ENCODE measurements around the gene TAS2R19. TPM values are rescaled to one million over a fixed set of nuclear protein-coding genes. Genes with fewer than 3 reads are reported as not detected.
"Not testable (repeated sequence)": the region's sequence is repeated elsewhere in the genome, so short reads cannot be mapped to it uniquely, and the experiment has no call there.

TAS2R19 gene, protein sequence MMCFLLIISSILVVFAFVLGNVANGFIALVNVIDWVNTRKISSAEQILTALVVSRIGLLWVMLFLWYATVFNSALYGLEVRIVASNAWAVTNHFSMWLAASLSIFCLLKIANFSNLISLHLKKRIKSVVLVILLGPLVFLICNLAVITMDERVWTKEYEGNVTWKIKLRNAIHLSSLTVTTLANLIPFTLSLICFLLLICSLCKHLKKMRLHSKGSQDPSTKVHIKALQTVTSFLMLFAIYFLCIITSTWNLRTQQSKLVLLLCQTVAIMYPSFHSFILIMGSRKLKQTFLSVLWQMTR
- 0.34 and 1.9 TPM in 2 replicates for total RNA-seq (2014; rRNA removed; shearing (Covaris generic))

DNA sequence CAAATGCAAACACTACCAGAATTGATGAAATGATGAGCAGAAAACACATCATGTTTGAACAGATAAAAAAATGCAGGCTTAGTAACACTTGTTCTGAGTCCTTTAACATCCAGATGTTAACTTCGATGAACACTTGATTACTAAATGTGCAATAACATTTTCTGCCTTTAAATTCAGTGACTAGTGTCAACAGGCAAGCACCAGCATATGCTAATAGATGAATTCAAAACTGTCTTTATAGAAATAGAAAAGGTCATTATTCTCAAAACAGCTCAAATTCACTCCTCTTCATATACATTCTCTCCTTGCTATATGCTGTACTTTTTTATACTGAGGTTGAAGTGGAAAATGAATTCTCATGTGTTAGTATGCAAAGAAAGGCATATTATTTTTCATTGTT, at the start of gene TAS2R19:
Gene TAS2R19, minus strand, starts transcription at position 101 of the 400 bp plus-strand sequence. Its CDS starts 49 bp downstream, at position 52.
- DNase-seq (ENCODE audit: low read depth in 1 of 2, low spot score in 2 of 2) = no peak
- H3K27me3 ChIP-seq (replicated peaks) = no peaks in the 10 kb centered on the region
- no peaks in the 10 kb centered on the region for H3K4me1 ChIP-seq (replicated peaks)
- no peaks in the 10 kb centered on the region for H3K36me3 ChIP-seq
- H3K27ac ChIP-seq = no peak within 1 kb of the TSS
- H3K4me3 ChIP-seq = no peak within 1 kb of the TSS
- no peaks in the 10 kb centered on the region for H3K9me3 ChIP-seq (replicated peaks)

DNA sequence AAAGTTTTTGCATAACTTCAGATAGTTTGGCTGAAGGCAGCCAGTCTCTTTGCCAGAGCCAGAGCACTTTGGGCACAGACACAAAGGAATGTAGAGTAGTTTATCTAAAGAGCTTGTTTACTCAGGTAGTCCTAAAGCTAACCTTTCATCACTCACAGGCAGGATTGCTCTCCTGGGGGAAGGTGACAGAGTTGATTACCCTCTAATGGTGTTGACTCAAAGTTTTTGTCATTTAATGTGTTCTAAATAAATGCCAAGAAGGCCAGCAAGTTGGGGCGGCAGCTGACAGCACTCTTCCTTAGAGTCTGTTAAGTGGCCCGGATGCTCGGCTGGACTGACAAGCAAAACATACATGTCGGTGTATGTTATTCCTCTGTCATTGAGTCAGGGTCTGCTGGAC, 49.0 kb upstream of the TAS2R19 start:
- no peak overlapping the region for H3K27ac ChIP-seq
- H3K9me3 ChIP-seq (replicated peaks) = no peaks in the 10 kb centered on the region
- DNase-seq (ENCODE audit: low read depth in 1 of 2, low spot score in 2 of 2) = no peak
- H3K36me3 ChIP-seq = no peaks in the 10 kb centered on the region
- no peak overlapping the region for H3K4me3 ChIP-seq
- H3K4me1 ChIP-seq (replicated peaks) = no peaks in the 10 kb centered on the region
- no peaks in the 10 kb centered on the region for H3K27me3 ChIP-seq (replicated peaks)

DNA sequence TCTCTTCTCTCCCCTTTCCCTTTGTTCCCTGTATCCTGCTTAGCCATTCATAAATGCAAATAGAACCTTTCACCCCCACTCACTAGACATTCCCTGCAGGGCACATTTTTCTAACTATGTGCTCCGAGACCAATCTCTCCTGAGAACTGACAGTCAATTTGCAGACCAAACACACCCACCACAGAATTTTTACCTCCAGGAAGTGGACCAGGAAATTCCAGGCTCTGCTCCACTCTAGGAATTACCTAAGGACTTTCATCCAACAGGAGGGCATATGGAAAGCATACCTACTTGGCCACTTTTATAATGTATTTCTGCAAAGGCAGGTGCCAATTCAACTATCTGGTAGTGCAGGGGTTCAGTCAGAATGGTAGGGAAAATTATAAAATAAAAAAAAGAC, 48.6 kb upstream of the TAS2R19 start:
- no peak overlapping the region for H3K27ac ChIP-seq
- H3K4me3 ChIP-seq = no peak overlapping the region
- no peaks in the 10 kb centered on the region for H3K27me3 ChIP-seq (replicated peaks)
- H3K36me3 ChIP-seq = no peaks in the 10 kb centered on the region
- H3K4me1 ChIP-seq (replicated peaks) = no peaks in the 10 kb centered on the region
- no peak for DNase-seq (ENCODE audit: low read depth in 1 of 2, low spot score in 2 of 2)
- no peaks in the 10 kb centered on the region for H3K9me3 ChIP-seq (replicated peaks)

DNA sequence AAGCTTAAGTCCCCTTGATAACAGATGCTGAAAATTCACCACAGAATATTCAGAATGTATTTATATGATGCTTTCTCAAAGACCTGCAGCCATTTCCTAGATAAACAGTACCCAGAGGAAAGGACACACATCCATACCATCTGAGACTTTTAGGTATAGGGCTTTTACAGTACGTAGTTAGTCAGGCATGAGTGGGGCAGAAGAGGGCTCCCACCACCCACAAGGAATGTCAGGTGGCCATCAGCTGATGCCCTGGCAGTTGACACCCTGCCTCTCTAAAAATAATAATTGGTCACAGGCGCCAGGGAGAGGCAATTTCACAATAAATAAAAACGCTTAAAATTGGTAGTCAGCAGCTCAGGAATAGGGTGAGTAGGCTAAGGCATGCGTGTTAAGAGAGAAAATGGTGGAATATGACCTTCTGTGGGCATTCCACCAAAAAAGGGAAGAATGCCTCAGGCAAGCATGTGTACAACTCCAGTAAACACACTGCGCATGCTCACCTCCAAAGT, 47.5 kb upstream of the TAS2R19 start:
- H3K36me3 ChIP-seq = no peaks in the 10 kb centered on the region
- H3K4me3 ChIP-seq = no peak overlapping the region
- no peaks in the 10 kb centered on the region for H3K27me3 ChIP-seq (replicated peaks)
- no peak overlapping the region for H3K27ac ChIP-seq
- H3K9me3 ChIP-seq (replicated peaks) = no peaks in the 10 kb centered on the region
- DNase-seq (ENCODE audit: low read depth in 1 of 2, low spot score in 2 of 2) = no peak
- no peaks in the 10 kb centered on the region for H3K4me1 ChIP-seq (replicated peaks)

DNA sequence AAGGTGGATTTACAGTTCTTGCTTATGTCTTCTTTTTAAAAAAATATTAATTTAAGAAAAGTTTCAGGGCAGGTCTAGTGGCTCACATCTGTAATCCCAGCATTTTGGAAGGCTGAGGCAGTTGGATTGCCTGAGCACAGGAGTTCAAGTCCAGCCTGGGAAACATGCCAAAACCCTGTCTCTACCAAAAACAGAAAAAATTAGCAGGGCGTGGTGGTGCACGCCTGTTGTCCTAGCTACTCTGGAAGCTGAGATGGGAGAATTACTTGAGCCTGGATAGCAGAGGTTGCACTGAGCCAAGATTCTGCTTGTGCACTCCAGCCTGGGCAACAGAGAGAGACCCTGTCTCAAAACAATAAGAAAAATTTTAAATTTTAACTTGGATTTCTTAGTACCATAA, 45.1 kb upstream of the TAS2R19 start:
- H3K9me3 ChIP-seq (replicated peaks) = no peaks in the 10 kb centered on the region
- no peaks in the 10 kb centered on the region for H3K36me3 ChIP-seq
- no peak overlapping the region for H3K27ac ChIP-seq
- no peak for DNase-seq (ENCODE audit: low read depth in 1 of 2, low spot score in 2 of 2)
- H3K4me1 ChIP-seq (replicated peaks) = no peaks in the 10 kb centered on the region
- no peaks in the 10 kb centered on the region for H3K27me3 ChIP-seq (replicated peaks)
- H3K4me3 ChIP-seq = no peak overlapping the region

DNA sequence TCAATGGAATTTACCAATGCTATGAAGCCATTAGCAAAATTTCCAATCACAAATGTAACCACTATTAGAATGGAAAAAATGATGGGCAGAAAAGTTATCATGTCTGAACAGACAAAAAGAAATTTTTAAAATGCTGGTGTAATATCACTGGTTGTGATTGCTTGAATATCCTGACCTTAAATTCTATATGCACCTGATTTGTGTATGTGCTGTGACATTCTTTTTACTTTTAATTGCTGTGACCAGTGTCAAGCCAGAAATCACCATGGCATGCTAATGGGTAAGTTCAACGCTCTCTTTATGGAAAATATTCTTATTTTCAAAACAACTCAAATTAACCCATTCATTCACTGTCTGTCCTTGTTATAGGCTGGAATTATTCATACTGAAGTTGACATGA, 39.8 kb upstream of the TAS2R19 start, which contains the start of gene TAS2R46:
Gene TAS2R46, minus strand, starts transcription at position 101 of the 400 bp plus-strand sequence. Its CDS starts 0 bp downstream, at position 101.
- H3K27ac ChIP-seq; H3K4me3 ChIP-seq; H3K27me3 ChIP-seq (replicated peaks); DNase-seq (ENCODE audit: low read depth in 1 of 2, low spot score in 2 of 2); H3K9me3 ChIP-seq (replicated peaks); H3K4me1 ChIP-seq (replicated peaks); H3K36me3 ChIP-seq: not testable (repeated sequence)

DNA sequence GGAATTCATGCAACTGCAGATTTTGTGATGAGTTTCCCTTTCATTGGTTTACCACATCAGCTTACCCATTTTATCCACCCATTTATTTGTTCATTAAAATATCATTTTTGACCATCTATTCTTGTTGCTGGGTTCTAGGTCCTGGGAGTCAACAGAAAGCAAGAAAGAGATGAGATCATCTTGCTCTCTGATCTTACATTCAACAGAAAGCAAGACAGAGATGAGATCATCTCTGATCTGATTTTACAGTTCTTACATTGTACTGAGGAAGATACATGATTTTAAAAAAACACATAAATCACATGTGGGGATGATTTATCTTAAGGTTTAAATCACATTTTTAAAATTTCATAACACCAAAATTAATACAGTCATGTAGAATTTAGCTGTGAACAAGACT, 37.4 kb upstream of the TAS2R19 start:
- Histone ChIP-seq H3K9me3 (replicated peaks) (no peaks in the 10 kb centered on the region), H3K27me3 (replicated peaks) (no peaks in the 10 kb centered on the region), H3K27ac (no peak overlapping the region), H3K4me1 (replicated peaks) (no peaks in the 10 kb centered on the region), H3K4me3 (no peak overlapping the region), H3K36me3 (no peaks in the 10 kb centered on the region)
- no peak for DNase-seq (ENCODE audit: low read depth in 1 of 2, low spot score in 2 of 2)

DNA sequence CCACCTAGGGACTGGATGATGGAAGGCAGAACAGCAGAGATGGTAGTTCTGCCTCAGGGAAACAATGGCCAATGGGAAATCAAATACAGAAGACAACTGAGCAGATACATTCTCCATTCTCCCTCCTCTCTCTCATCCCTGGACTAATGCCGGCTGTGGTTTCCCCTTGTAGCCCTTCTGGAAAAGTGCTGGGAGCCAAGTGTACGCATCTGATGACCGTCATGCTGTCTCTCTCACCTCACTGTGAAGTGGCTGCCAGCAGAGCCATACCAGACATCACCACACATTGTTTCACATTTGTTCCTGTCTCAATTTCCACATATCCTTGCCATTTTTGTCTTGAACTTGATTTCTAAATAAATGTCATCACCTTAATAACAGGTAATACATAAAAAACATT, 36.6 kb upstream of the TAS2R19 start:
- Histone ChIP-seq H3K27me3 (replicated peaks) (no peaks in the 10 kb centered on the region), H3K9me3 (replicated peaks) (no peaks in the 10 kb centered on the region), H3K4me3 (no peak overlapping the region), H3K4me1 (replicated peaks) (no peaks in the 10 kb centered on the region), H3K36me3 (no peaks in the 10 kb centered on the region), H3K27ac (no peak overlapping the region)
- DNase-seq (ENCODE audit: low read depth in 1 of 2, low spot score in 2 of 2) = no peak

DNA sequence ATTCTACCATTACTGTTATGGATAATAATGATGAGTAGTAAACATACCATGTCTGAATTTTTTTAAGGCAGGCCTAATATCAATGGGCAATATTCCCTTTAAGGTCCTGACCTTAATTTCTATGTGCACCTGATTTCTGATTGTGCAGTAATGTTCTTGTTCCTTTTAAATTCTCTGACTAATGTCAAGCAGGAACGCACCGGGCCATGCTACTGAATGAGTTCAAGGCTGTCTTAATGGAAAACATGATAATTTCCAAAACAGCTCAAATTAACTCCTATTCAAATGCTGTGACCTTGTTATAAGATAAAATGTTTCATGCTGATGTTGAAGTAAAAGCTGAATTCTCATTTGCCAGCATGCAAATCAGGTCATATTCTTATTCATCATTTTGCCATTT, 32.9 kb upstream of the TAS2R19 start:
- Histone ChIP-seq H3K4me3 (no peak overlapping the region), H3K36me3 (peaks cover 5% of the 10 kb centered on the region; the same call in 1 of the 2 replicates), H3K27ac (no peak overlapping the region), H3K9me3 (replicated peaks) (no peaks in the 10 kb centered on the region), H3K4me1 (replicated peaks) (no peaks in the 10 kb centered on the region), H3K27me3 (replicated peaks) (no peaks in the 10 kb centered on the region)
- no peak for DNase-seq (ENCODE audit: low read depth in 1 of 2, low spot score in 2 of 2)

DNA sequence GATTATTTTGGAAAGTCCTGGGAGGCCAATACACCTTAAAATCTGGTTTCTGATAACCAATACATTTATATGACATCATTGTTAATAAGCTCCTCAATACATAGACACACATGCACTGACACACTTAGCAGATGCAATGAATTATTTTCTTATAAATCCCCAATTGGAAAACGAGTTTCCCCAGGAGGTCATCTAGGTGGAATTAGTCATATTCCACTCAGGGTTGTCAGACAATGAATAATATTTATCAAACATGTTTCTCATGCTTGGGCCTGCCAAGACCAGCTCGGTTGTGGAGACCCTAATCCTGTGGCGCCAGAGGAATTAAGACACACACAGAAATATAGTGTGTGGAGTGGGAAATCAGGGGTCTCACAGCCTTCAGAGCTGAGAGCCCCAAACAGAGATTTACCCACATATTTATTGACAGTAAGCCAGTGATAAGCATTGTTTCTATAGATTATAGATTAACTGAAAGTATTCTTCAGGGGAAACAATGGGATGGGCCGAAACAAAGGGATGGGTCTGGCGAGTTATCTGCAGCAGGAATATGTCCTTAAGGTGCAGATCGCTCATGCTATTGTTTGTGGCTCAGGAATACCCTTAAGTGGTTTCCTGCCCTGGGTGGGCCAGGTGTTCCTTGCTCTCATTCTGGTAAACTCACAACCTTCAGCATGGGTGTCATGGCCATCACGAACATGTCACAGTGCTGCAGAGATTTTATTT, 27.5 kb upstream of the TAS2R19 start:
- H3K36me3 ChIP-seq = peaks cover 10% of the 10 kb centered on the region
- H3K27ac ChIP-seq; H3K27me3 ChIP-seq (replicated peaks): not testable (repeated sequence)

DNA sequence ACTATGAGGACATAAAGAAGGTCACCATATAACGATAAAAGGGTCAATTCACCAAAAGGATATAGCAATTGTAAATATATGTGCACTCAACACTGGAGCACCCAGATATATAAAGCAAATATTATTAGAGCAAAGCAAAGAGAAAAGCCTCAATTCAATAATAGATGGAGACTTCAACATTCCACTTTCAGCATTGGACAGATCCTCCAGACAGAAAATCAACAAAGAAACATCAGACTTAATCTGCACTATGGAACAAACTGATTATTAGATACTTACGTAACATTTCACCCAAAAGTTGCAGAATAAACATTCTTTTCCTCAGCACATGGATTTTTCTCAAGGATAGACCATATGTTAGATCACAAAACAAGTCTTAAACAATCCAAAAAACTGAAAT, 18.9 kb upstream of the TAS2R19 start:
- not testable (repeated sequence) for H3K27me3 ChIP-seq (replicated peaks); DNase-seq (ENCODE audit: low read depth in 1 of 2, low spot score in 2 of 2); H3K4me3 ChIP-seq; H3K4me1 ChIP-seq (replicated peaks); H3K36me3 ChIP-seq; H3K9me3 ChIP-seq (replicated peaks); H3K27ac ChIP-seq

More for the DNA sequence above, 27.5 kb upstream of the TAS2R19 start:
- H3K4me1 ChIP-seq (replicated peaks); H3K4me3 ChIP-seq; H3K9me3 ChIP-seq (replicated peaks); DNase-seq (ENCODE audit: low read depth in 1 of 2, low spot score in 2 of 2): not testable (repeated sequence)

DNA sequence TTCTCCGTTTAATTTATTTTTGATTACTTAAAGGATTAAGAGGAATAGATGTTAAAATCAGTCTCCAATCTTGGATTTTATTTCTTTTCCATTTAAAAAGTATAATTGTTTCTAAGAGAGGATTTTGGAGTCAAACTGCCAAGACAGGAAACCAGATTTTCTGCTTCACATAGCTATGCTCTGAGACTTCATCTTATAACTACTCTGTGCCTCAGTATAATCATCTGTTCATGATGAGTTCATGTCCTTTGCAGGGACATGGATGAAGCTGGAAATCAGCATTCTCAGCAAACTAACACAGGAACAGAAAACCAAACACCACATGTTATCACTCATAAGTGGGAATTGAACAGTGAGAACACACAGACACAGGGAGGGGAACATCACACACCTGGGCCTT, 17.7 kb upstream of the TAS2R19 start:
- H3K27ac ChIP-seq = no peak overlapping the region
- H3K4me1 ChIP-seq (replicated peaks) = no peaks in the 10 kb centered on the region
- peaks cover 8% of the 10 kb centered on the region for H3K36me3 ChIP-seq
- no peaks in the 10 kb centered on the region for H3K9me3 ChIP-seq (replicated peaks)
- no peak overlapping the region for H3K4me3 ChIP-seq
- DNase-seq (ENCODE audit: low read depth in 1 of 2, low spot score in 2 of 2) = no peak
- no peaks in the 10 kb centered on the region for H3K27me3 ChIP-seq (replicated peaks)

DNA sequence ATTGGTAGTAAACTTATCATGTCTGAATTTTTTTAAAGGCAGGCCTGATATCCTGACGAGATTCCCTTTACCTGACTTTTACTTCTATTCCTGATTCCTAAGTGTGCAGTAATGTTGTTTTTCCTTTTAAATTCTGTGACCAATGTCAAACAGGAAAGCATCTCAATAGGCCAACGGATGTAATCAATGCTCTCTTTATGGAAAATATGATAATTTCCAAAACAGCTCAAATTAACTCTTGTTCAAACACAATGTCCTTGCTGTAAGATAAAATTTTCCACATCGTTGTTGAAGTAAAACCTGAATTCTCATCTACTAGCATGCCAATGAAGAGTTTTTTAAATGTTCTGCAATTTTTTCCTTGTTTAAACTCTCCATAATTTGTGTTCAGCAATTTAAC, 16.8 kb upstream of the TAS2R19 start:
- H3K27ac ChIP-seq = no peak overlapping the region
- peaks cover 3% of the 10 kb centered on the region; the same call in 1 of the 2 replicates for H3K36me3 ChIP-seq
- H3K4me3 ChIP-seq = no peak overlapping the region
- H3K4me1 ChIP-seq (replicated peaks) = no peaks in the 10 kb centered on the region
- H3K27me3 ChIP-seq (replicated peaks) = no peaks in the 10 kb centered on the region
- H3K9me3 ChIP-seq (replicated peaks) = no peaks in the 10 kb centered on the region
- DNase-seq (ENCODE audit: low read depth in 1 of 2, low spot score in 2 of 2) = no peak

DNA sequence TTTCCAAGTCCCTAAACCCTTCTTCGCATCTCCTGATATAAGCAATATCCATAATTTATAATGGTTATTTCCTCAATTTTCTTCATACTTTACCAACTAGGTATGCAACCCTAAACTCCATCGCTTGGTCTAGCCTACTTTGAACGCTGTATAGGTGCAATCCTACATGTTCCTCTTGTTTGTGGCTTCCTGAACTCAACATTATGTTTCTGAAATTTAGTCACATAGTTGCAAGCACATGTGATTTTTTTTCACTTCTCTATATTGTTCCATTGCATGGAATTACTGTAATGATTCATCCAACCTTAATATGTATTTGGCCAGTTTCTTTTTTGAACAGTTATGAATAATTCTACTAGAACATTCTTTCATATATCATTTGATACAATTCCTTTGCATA, 11.5 kb upstream of the TAS2R19 start:
- H3K27me3 ChIP-seq (replicated peaks); H3K9me3 ChIP-seq (replicated peaks); H3K27ac ChIP-seq; H3K4me3 ChIP-seq; H3K4me1 ChIP-seq (replicated peaks); H3K36me3 ChIP-seq; DNase-seq (ENCODE audit: low read depth in 1 of 2, low spot score in 2 of 2): not testable (repeated sequence)

Measured in SJSA1 (cell line).